Breast epithelium (tissue), 4 donors: ENCODE results near the gene SCN5A. TPM values are rescaled to one million over a fixed set of nuclear protein-coding genes. Genes with fewer than 3 reads are reported as not detected.

ENCODE experiments used
- DNase-seq, 2 donors: peaks; one replicate each; pipeline ENCODE4 v3.0.0-alpha.2; 2019; ENCODE audit warnings: low spot score in 2 of 2
- H3K27ac ChIP-seq, 2 donors: fragments of 200-600 bp; sonication (generic) in 1 of 2; one replicate each; pipeline ENCODE4 v1.5.1; 2016 to 2019; ENCODE audit warnings: mild to moderate bottlenecking in 1 of 2
- H3K27me3 ChIP-seq, 2 donors: fragments of 200-600 bp; sonication (generic) in 1 of 2; one replicate each; pipeline versions ENCODE4 v1.5.1 to v1.6.0; 2017 to 2019; ENCODE audit warnings: control low read depth in 1 of 2, mild to moderate bottlenecking in 1 of 2
- H3K36me3 ChIP-seq: fragments of 200-600 bp; one replicate; pipeline ENCODE4 v1.5.1; 2019
- H3K4me1 ChIP-seq, 2 donors: fragments of 200-600 bp; sonication (generic); one replicate each; pipeline ENCODE4 v1.5.1; 2016 to 2019; ENCODE audit warnings: control low read depth in 1 of 2
- H3K4me3 ChIP-seq, 3 donors: fragments of 200-600 bp; sonication (generic); 1 replicate in 2 of 3; 2 replicates in 1 of 3; pipeline ENCODE4 v1.5.1; 2016 to 2019; ENCODE audit warnings: mild to moderate bottlenecking in 3 of 3, moderate library complexity in 2 of 3
- H3K9me3 ChIP-seq, 2 donors: fragments of 200-600 bp; sonication (generic) in 1 of 2; one replicate each; pipeline ENCODE4 v1.5.1; 2016 to 2019; ENCODE audit warnings: control low read depth in 1 of 2
- POLR2A ChIP-seq: fragments of 450-650 bp; IDR thresholded peaks from one replicate; pipeline ENCODE4 v1.6.1; 2016; ENCODE audit warnings: antibody characterized with exemption, mild to moderate bottlenecking, moderate library complexity
- POLR2AphosphoS5 ChIP-seq, 3 donors: sonication (generic); formaldehyde crosslinking; IDR thresholded peaks; one replicate each; pipeline ENCODE4 v1.6.1; 2017; ENCODE audit warnings: antibody characterized with exemption in 3 of 3
- intact Hi-C: fragments of 100-400 bp; cut with DNase I; formaldehyde crosslinking; loops from one replicate; pipeline ENCODE4 v1.15.1; 2023; ENCODE audit warnings: low total_unique reads
- total RNA-seq, 3 donors: library from RNA; depleted of rRNA; stranded (reverse); fragments of >200 nt; gene quantifications; one replicate each; pipeline ENCODE4 v1.1.0, GENCODE V29; 2016
- TF ChIP-seq, protein P1 (sequence below), 3 donors: fragments of 450-650 bp; IDR thresholded peaks; one replicate each; pipeline ENCODE4 v1.5.1; 2016 to 2017; ENCODE audit warnings: antibody characterized with exemption in 3 of 3, mild to moderate bottlenecking in 3 of 3, moderate library complexity in 3 of 3

The SCN5A gene
- total RNA-seq, 3 donors from 2014 or later = under 0.01 to 0.33 (median 0.29) TPM

DNA sequence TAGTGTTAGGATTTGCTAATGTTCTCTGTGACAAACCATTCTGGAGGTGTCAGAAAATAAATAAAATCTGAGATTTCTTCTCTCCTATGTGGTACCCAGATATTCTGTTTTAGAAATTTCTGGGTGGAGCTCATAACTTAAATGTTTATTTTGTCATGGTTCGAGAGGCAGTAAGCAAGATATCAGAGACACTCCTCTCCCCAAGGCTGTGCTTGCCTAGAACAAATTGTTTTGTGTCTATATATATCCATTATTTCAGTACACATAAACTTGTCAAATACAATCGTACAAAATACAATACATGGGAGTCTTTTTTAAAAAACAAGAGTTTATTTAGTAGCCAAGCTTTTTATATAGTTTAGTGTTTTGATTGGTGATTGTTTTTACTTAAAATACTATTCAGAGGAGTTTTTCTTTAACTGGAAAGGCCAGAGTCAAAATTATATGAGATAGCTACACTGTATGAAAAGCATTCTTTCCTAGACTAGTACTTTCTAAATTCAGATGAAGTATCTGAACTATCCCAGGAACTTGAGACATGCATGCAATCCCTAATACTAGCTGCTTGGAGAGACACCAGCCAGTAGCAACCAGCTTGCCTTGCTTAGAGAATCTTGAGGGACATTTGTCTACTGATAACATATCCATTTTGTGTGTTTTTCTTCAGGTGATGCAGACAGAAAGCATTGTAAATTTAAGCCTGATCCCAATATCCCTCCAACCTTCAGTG is 148.6 kb downstream of the SCN5A start:
- TF ChIP-seq, protein P1, sequence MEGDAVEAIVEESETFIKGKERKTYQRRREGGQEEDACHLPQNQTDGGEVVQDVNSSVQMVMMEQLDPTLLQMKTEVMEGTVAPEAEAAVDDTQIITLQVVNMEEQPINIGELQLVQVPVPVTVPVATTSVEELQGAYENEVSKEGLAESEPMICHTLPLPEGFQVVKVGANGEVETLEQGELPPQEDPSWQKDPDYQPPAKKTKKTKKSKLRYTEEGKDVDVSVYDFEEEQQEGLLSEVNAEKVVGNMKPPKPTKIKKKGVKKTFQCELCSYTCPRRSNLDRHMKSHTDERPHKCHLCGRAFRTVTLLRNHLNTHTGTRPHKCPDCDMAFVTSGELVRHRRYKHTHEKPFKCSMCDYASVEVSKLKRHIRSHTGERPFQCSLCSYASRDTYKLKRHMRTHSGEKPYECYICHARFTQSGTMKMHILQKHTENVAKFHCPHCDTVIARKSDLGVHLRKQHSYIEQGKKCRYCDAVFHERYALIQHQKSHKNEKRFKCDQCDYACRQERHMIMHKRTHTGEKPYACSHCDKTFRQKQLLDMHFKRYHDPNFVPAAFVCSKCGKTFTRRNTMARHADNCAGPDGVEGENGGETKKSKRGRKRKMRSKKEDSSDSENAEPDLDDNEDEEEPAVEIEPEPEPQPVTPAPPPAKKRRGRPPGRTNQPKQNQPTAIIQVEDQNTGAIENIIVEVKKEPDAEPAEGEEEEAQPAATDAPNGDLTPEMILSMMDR (IDR thresholded peaks at IDR 0.05) = no peak
- no peak for TF ChIP-seq POLR2AphosphoS5 (IDR thresholded peaks at IDR 0.05)
- no peak for TF ChIP-seq POLR2A
- H3K9me3 ChIP-seq = no peaks in the 10 kb centered on the region
- H3K36me3 ChIP-seq = no peaks in the 10 kb centered on the region
- H3K27me3 ChIP-seq = no peaks in the 10 kb centered on the region
- no peak overlapping the region for H3K27ac ChIP-seq
- H3K4me3 ChIP-seq = no peak overlapping the region
- no peaks in the 10 kb centered on the region for H3K4me1 ChIP-seq
- no peak for DNase-seq
- intact Hi-C loops = no loop called here

Other genes starting within 250 kb of the SCN5A start
- 10 to 100 TPM in 2 of 3 donors, 1 to 10 TPM in 1; 4.0 to 10.7 (median 10.2) TPM for gene ACVR2B, start 195.8 kb downstream of the SCN5A start, total RNA-seq
- 10 to 100 TPM in 1 of 3 donors, 1 to 10 TPM in 2; 7.5 to 10.2 (median 8.8) TPM for gene EXOG, start 153.3 kb downstream of the SCN5A start, total RNA-seq
- not detected for gene SCN10A, start 166.5 kb upstream of the SCN5A start, total RNA-seq